HG03025 (cell line): ENCODE measurements around the gene ACVR1.
"Not testable (repeated sequence)": the region's sequence is repeated elsewhere in the genome, so short reads cannot be mapped to it uniquely, and the experiment has no call there.

ENCODE experiments used
- ATAC-seq: cut with Tn5 transposase; IDR thresholded peaks from one replicate; pipeline ENCODE4 v1.9.1; 2021; ENCODE audit warnings: mild to moderate bottlenecking, moderate library complexity; ENCODE audit not compliant: unreplicated experiment, low FRiP score

ACVR1 gene

GRCh38 chr2:157732596-157732995, 143.5 kb downstream of the ACVR1 start:
- ATAC-seq = no peak

GRCh38 chr2:157727693-157728092, 148.4 kb downstream of the ACVR1 start:
- ATAC-seq = no peak

- no peak for ATAC-seq
Measured at GRCh38 chr2:157726946-157727345, 149.2 kb downstream of the ACVR1 start.

GRCh38 chr2:157725846-157726245, 150.3 kb downstream of the ACVR1 start:
- ATAC-seq = no peak

- no peak for ATAC-seq
Measured at GRCh38 chr2:157722580-157723234, 153.4 kb downstream of the ACVR1 start.

- ATAC-seq = no peak
Measured at GRCh38 chr2:157720504-157720903, 155.6 kb downstream of the ACVR1 start.

- ATAC-seq = not testable (repeated sequence)
Measured at GRCh38 chr2:157704653-157705052, 171.5 kb downstream of the ACVR1 start.

- not testable (repeated sequence) for ATAC-seq
Measured at GRCh38 chr2:157704148-157704547, 172.0 kb downstream of the ACVR1 start.

- no peak for ATAC-seq
Measured at GRCh38 chr2:157699806-157700205, 176.3 kb downstream of the ACVR1 start.

- ATAC-seq = no peak
Measured at GRCh38 chr2:157699009-157699408, 177.1 kb downstream of the ACVR1 start.

GRCh38 chr2:157698430-157698829, 177.7 kb downstream of the ACVR1 start:
- ATAC-seq = no peak

GRCh38 chr2:157696036-157696435, 180.1 kb downstream of the ACVR1 start:
- ATAC-seq = no peak

- ATAC-seq = no peak
Measured at GRCh38 chr2:157692768-157693167, 183.4 kb downstream of the ACVR1 start.

- no peak for ATAC-seq
Measured at GRCh38 chr2:157691695-157692094, 184.4 kb downstream of the ACVR1 start.

- ATAC-seq = no peak
Measured at GRCh38 chr2:157691131-157691530, 185.0 kb downstream of the ACVR1 start.
